K562 (cell line): Measurements from ENCODE around the gene BLOC1S2. TPM values are rescaled to one million over a fixed set of nuclear protein-coding genes. Genes with fewer than 3 reads are reported as not detected.

Experiments used
- AFF1 ChIP-seq, 2 experiments: fragments of 450-650 bp; IDR thresholded peaks; 2 replicates each; pipeline ENCODE4 v1.6.1; 2018; ENCODE audit warnings: mild to moderate bottlenecking in 2 of 2, low read depth in 1 of 2; ENCODE audit not compliant: partially characterized antibody in 2 of 2
- ATF1 ChIP-seq, 2 experiments: fragments of 450-650 bp in 1 of 2; IDR thresholded peaks; 2 replicates each; pipeline ENCODE4 v1.6.1; 2016; ENCODE audit warnings: missing compliant biosample characterization in 1 of 2, missing genetic modification characterization in 1 of 2
- CREM ChIP-seq: IDR thresholded peaks from 2 replicates; pipeline ENCODE4 v1.6.1; 2014; ENCODE audit warnings: antibody characterized with exemption, low read depth
- CXXC5 ChIP-seq: fragments of 250-450 bp; sonication (Bioruptor Pico); IDR thresholded peaks from 2 replicates; pipeline ENCODE4 v1.8.0; 2022; ENCODE audit warnings: inconsistent platforms, mild to moderate bottlenecking, moderate library complexity
- ETS2 ChIP-seq: IDR thresholded peaks from 2 replicates; pipeline ENCODE4 v1.6.1; 2016; ENCODE audit warnings: borderline replicate concordance, missing genetic modification characterization, mild to moderate bottlenecking, moderate library complexity, missing compliant biosample characterization; ENCODE audit not compliant: poor library complexity, severe bottlenecking
- KDM5B ChIP-seq: fragments of 200-600 bp; sonication (generic); IDR thresholded peaks from 2 replicates; pipeline ENCODE4 v1.6.1; 2012; ENCODE audit warnings: low read depth, mild to moderate bottlenecking, moderate library complexity, low read length, control low read depth, inconsistent platforms; ENCODE audit not compliant: insufficient replicate concordance
- KLF16 ChIP-seq: IDR thresholded peaks from 2 replicates; pipeline ENCODE4 v1.6.1; 2016; ENCODE audit warnings: antibody characterized with exemption
- MTA3 ChIP-seq: fragments of 450-650 bp; formaldehyde crosslinking; IDR thresholded peaks from 2 replicates; pipeline ENCODE4 v1.6.1; 2017; ENCODE audit warnings: mild to moderate bottlenecking, borderline replicate concordance
- NELFE ChIP-seq: IDR thresholded peaks from 2 replicates; pipeline ENCODE4 v1.6.1; 2011; ENCODE audit warnings: mild to moderate bottlenecking; ENCODE audit not compliant: insufficient read depth, insufficient read length
- NFIC ChIP-seq: fragments of 450-650 bp; IDR thresholded peaks from 2 replicates; pipeline ENCODE4 v1.6.1; 2017; ENCODE audit warnings: mild to moderate bottlenecking, inconsistent platforms
- POLR3G ChIP-seq: IDR thresholded peaks from 2 replicates; pipeline ENCODE4 v1.6.1; 2011; ENCODE audit not compliant: insufficient read length, insufficient replicate concordance; ENCODE audit errors: extremely low read depth
- RREB1 ChIP-seq: fragments of 250-450 bp; sonication (Bioruptor Pico); IDR thresholded peaks from 2 replicates; pipeline ENCODE4 v1.4.0; 2020
- SRSF3 ChIP-seq: fragments of 200-400 bp; formaldehyde crosslinking; IDR thresholded peaks from 2 replicates; pipeline ENCODE4 v1.6.1; 2016; ENCODE audit warnings: mild to moderate bottlenecking, low read length, moderate library complexity; ENCODE audit not compliant: insufficient read depth
- TBL1XR1 ChIP-seq, 2 experiments: IDR thresholded peaks; 2 replicates each; pipeline ENCODE4 v1.6.1; 2012; ENCODE audit warnings: improper control_type of control experiment in 2 of 2, low read length in 2 of 2, mild to moderate bottlenecking in 1 of 2
- YY1 ChIP-seq, 3 experiments: IDR thresholded peaks; 2 replicates each; pipeline ENCODE4 v1.6.1; 2011; ENCODE audit warnings: low read length in 2 of 3, mild to moderate bottlenecking in 2 of 3, moderate library complexity in 2 of 3, borderline replicate concordance in 1 of 3, control low read depth in 1 of 3, low read depth in 1 of 3; ENCODE audit not compliant: insufficient read depth in 3 of 3, insufficient replicate concordance in 2 of 3, control insufficient read depth in 1 of 3, insufficient read length in 1 of 3; ENCODE audit errors: extremely low read depth in 1 of 3
- polyA plus RNA-seq, 8 experiments: library from polyadenylated mRNA; depleted of rRNA in 4 of 8; stranded (reverse) in 5 of 8; unstranded in 3 of 8; fragments of >200 nt; fragmentation: Nextera tagmentation in 2 of 8; fragmentation: Illumina TruSeq in 1 of 8; extraction: Ambion mirVana in 2 of 8; extraction: Trizol in 1 of 8; gene quantifications; 2 replicates each; pipeline versions ENCODE4 v1.2.1 to v1.2.3, GENCODE V29; 2011 to 2014; ENCODE audit warnings: inconsistent platforms in 1 of 8, missing spikeins in 1 of 8
- total RNA-seq, 7 experiments: library from RNA; depleted of rRNA in 6 of 7; stranded (reverse); fragments of >200 nt in 6 of 7; fragmentation: Illumina TruSeq in 2 of 7; extraction: Trizol in 2 of 7; gene quantifications; 2 replicates each; pipeline versions ENCODE4 v1.2.1 to v1.2.3, GENCODE V29; 2011 to 2021; ENCODE audit warnings: low replicate concordance in 1 of 7

BLOC1S2 gene
- total and polyA plus RNA-seq, 9 of the 15 experiments (the other 6 are each of a cell fraction or from before 2014, with no cell fraction given): 29.5 to 45.8 (median 34.9) TPM

- TF ChIP-seq RREB1 (CRISPR knock-in tag): no peak
- TF ChIP-seq AFF1 (IDR thresholded peaks at IDR 0.05; ENCODE audit: low read depth in 1 of 2, partially characterized antibody in 2 of 2): peak in 1 of 2 experiments; percentile 39
- peak; percentile 98 for TF ChIP-seq MTA3
- TF ChIP-seq KDM5B: peak; percentile 45
- TF ChIP-seq TBL1XR1 (IDR thresholded peaks at IDR 0.05; ENCODE audit: low read length in 2 of 2): peak in 1 of 2 experiments; percentile 53; a peak in 1 of 4 replicates
- TF ChIP-seq KLF16: 0 out of 2 replicates have a peak, but pooled peaks have one; percentile 43
- no peak for TF ChIP-seq NFIC
- TF ChIP-seq CREM: peak; percentile 98
- peak; percentile 52; the same call in 1 of the 2 replicates for TF ChIP-seq CXXC5 (CRISPR knock-in tag)
- no peak for TF ChIP-seq NELFE
- no peak for TF ChIP-seq POLR3G
- no peak for TF ChIP-seq SRSF3
- no peak for TF ChIP-seq ETS2 (tag)
- peak in 2 of 3 experiments; percentile 24 to 45 for TF ChIP-seq YY1 (IDR thresholded peaks at IDR 0.05; ENCODE audit: borderline replicate concordance in 1 of 3, control insufficient read depth in 1 of 3, extremely low read depth in 1 of 3, insufficient read depth in 3 of 3, insufficient read length in 1 of 3, insufficient replicate concordance in 2 of 3, low read depth in 1 of 3, low read length in 2 of 3)
- peak; percentile 89 for TF ChIP-seq ATF1 (CRISPR knock-in tag; IDR thresholded peaks at IDR 0.05)
- peak; percentile 98 for TF ChIP-seq ATF1 (tag; IDR thresholded peaks at IDR 0.05)
Observed at GRCh38 chr10:100267239-100268104, 19.0 kb downstream of the BLOC1S2 start, which contains the start of gene CWF19L1 (continued).
